Peyer's patch (tissue), 4 donors: Measurements from ENCODE around the gene TMEM260. TPM values are rescaled to one million over a fixed set of nuclear protein-coding genes. Genes with fewer than 3 reads are reported as not detected.

Experiments
- DNase-seq, 3 donors: peaks; one replicate each; pipeline ENCODE4 v3.0.0-alpha.2; 2017 to 2019
- H3K27ac ChIP-seq, 4 donors: fragments of 200-600 bp; sonication (generic); one replicate each; pipeline ENCODE4 v1.5.1; 2016 to 2019
- H3K27me3 ChIP-seq, 2 donors: fragments of 200-600 bp; sonication (generic); one replicate each; pipeline ENCODE4 v1.5.1; 2019
- H3K36me3 ChIP-seq, 3 donors: fragments of 200-600 bp; sonication (generic); one replicate each; pipeline ENCODE4 v1.5.1; 2016 to 2019
- H3K4me1 ChIP-seq, 4 donors: fragments of 200-600 bp; sonication (generic); one replicate each; pipeline ENCODE4 v1.5.1; 2016 to 2019
- H3K4me3 ChIP-seq, 4 donors: fragments of 200-600 bp; sonication (generic); 1 replicate in 3 of 4; 2 replicates in 1 of 4; pipeline ENCODE4 v1.5.1; 2016 to 2019; ENCODE audit warnings: mild to moderate bottlenecking in 1 of 4
- H3K9me3 ChIP-seq, 4 donors: fragments of 200-600 bp; sonication (generic); one replicate each; pipeline ENCODE4 v1.5.1; 2016 to 2019; ENCODE audit warnings: mild to moderate bottlenecking in 1 of 4
- CTCF ChIP-seq, 6 experiments: fragments of 450-650 bp in 4 of 6; fragments of 200-600 bp in 2 of 6; sonication (generic) in 1 of 6; IDR thresholded peaks; one replicate each; pipeline ENCODE4 v1.5.1; 2017 to 2019; ENCODE audit warnings: antibody characterized with exemption in 6 of 6, mild to moderate bottlenecking in 3 of 6, moderate library complexity in 1 of 6
- POLR2A ChIP-seq, 2 donors: fragments of 450-650 bp; IDR thresholded peaks; one replicate each; pipeline ENCODE4 v1.5.1; 2017; ENCODE audit warnings: antibody characterized with exemption in 2 of 2, mild to moderate bottlenecking in 2 of 2, moderate library complexity in 2 of 2
- total RNA-seq, 4 donors: library from RNA; depleted of rRNA; stranded (reverse); fragments of >200 nt; gene quantifications; one replicate each; pipeline ENCODE4 v1.1.0, GENCODE V29; 2016

TMEM260 gene
- total RNA-seq, 4 donors from 2014 or later = 13.3 to 43.5 (median 24.5) TPM

- no peaks in the 10 kb centered on the region for H3K4me1 ChIP-seq
Measured at GRCh38 chr14:56649382-56649781, 69.8 kb downstream of the TMEM260 start.

GRCh38 chr14:56650048-56650447 is 70.5 kb downstream of the TMEM260 start:
- no peak overlapping the region for H3K4me3 ChIP-seq
- no peaks in the 10 kb centered on the region for H3K9me3 ChIP-seq
- TF ChIP-seq CTCF (IDR thresholded peaks at IDR 0.05) = no peak
- TF ChIP-seq POLR2A (IDR thresholded peaks at IDR 0.05) = no peak
- peaks cover 0 to 6% (median 0%) of the 10 kb centered on the region in 3 donors for H3K36me3 ChIP-seq
- no peak overlapping the region for H3K27ac ChIP-seq
- no peaks in the 10 kb centered on the region for H3K4me1 ChIP-seq
- DNase-seq = no peak
- H3K27me3 ChIP-seq = no peaks in the 10 kb centered on the region

More at GRCh38 chr14:56649382-56649781, 69.8 kb downstream of the TMEM260 start:
- Histone ChIP-seq H3K27ac (no peak overlapping the region), H3K4me3 (no peak overlapping the region), H3K36me3 (peaks cover 0 to 6% (median 0%) of the 10 kb centered on the region in 3 donors), H3K9me3 (no peaks in the 10 kb centered on the region), H3K27me3 (no peaks in the 10 kb centered on the region)
- DNase-seq = no peak
- TF ChIP-seq CTCF (IDR thresholded peaks at IDR 0.05) (no peak), POLR2A (IDR thresholded peaks at IDR 0.05) (no peak)

GRCh38 chr14:56650979-56651378 is 71.4 kb downstream of the TMEM260 start:
- no peak for DNase-seq
- no peak overlapping the region for H3K27ac ChIP-seq

GRCh38 chr14:56657604-56658003 is 78.0 kb downstream of the TMEM260 start:
- Histone ChIP-seq H3K4me3 (no peak overlapping the region), H3K27me3 (no peaks in the 10 kb centered on the region), H3K4me1 (no peaks in the 10 kb centered on the region), H3K36me3 (no peaks in the 10 kb centered on the region), H3K9me3 (no peaks in the 10 kb centered on the region), H3K27ac (no peak overlapping the region)
- no peak for DNase-seq
- TF ChIP-seq CTCF (IDR thresholded peaks at IDR 0.05) (no peak), POLR2A (IDR thresholded peaks at IDR 0.05) (no peak)

More at GRCh38 chr14:56650979-56651378, 71.4 kb downstream of the TMEM260 start:
- TF ChIP-seq POLR2A (IDR thresholded peaks at IDR 0.05) (no peak), CTCF (IDR thresholded peaks at IDR 0.05) (no peak)
- Histone ChIP-seq H3K9me3 (no peaks in the 10 kb centered on the region), H3K4me1 (no peaks in the 10 kb centered on the region), H3K36me3 (peaks cover 0 to 6% (median 0%) of the 10 kb centered on the region in 3 donors), H3K27me3 (no peaks in the 10 kb centered on the region), H3K4me3 (no peak overlapping the region)

- TF ChIP-seq POLR2A (IDR thresholded peaks at IDR 0.05) (no peak), CTCF (IDR thresholded peaks at IDR 0.05) (no peak)
- H3K36me3 ChIP-seq = no peaks in the 10 kb centered on the region
- no peak for DNase-seq
- no peaks in the 10 kb centered on the region for H3K4me1 ChIP-seq
- no peaks in the 10 kb centered on the region for H3K9me3 ChIP-seq
- H3K4me3 ChIP-seq = no peak overlapping the region
- no peaks in the 10 kb centered on the region for H3K27me3 ChIP-seq
- H3K27ac ChIP-seq = no peak overlapping the region
Measured at GRCh38 chr14:56659378-56659777, 79.8 kb downstream of the TMEM260 start.
